HL-60 (cell line): ENCODE measurements around the gene CDH15.

ENCODE experiments used
- CTCF ChIP-seq: IDR thresholded peaks from one replicate; pipeline ENCODE4 v1.5.1; 2011; ENCODE audit warnings: low read length, control low read depth, inconsistent platforms; ENCODE audit not compliant: insufficient read depth
- POLR2AphosphoS5 ChIP-seq: IDR thresholded peaks from 2 replicates; pipeline ENCODE4 v1.6.1; 2012; ENCODE audit warnings: low read depth

- TF ChIP-seq POLR2AphosphoS5, result no peak
- no peak for TF ChIP-seq CTCF
Observed at GRCh38 chr16:89244754-89245153, 73.2 kb downstream of the CDH15 start.
